HAP-1 (cell line): ENCODE results near the gene PCDHGA1.
A peak's percentile ranks its signal among the peaks of the same experiment; 100 is the strongest.

Source experiments
- DNase-seq, 2 experiments: peaks; one replicate each; pipeline ENCODE4 v3.0.0-alpha.2; 2016 to 2020; ENCODE audit warnings: low spot score in 2 of 2
- H3K27me3 ChIP-seq: fragments of 250-450 bp; sonication (Bioruptor Pico); 2 replicates; pipeline ENCODE4 v1.5.1; 2020; ENCODE audit warnings: low read depth, mild to moderate bottlenecking, moderate library complexity
- H3K36me3 ChIP-seq: fragments of 250-450 bp; sonication (Bioruptor Pico); replicated peaks from 2 replicates; pipeline ENCODE4 v1.5.1; 2020; ENCODE audit warnings: mild to moderate bottlenecking
- H3K4me1 ChIP-seq: fragments of 250-450 bp; sonication (Bioruptor Pico); 2 replicates; pipeline ENCODE4 v1.5.1; 2020; ENCODE audit warnings: mild to moderate bottlenecking
- H3K4me3 ChIP-seq: fragments of 250-450 bp; sonication (Bioruptor Pico); 2 replicates; pipeline ENCODE4 v1.5.1; 2020; ENCODE audit warnings: mild to moderate bottlenecking, moderate library complexity
- H3K9me3 ChIP-seq: fragments of 250-450 bp; sonication (Bioruptor Pico); 2 replicates; pipeline ENCODE4 v1.5.1; 2020; ENCODE audit warnings: mild to moderate bottlenecking, moderate library complexity
- in situ Hi-C: fragments of 300-500 bp; cut with MboI; formaldehyde crosslinking; loops from 3 replicates; pipeline ENCODE4 v1.14.3; 2020; ENCODE audit warnings: low sequenced_read_pairs, inconsistent platforms, mixed read lengths

PCDHGA1 gene

DNA sequence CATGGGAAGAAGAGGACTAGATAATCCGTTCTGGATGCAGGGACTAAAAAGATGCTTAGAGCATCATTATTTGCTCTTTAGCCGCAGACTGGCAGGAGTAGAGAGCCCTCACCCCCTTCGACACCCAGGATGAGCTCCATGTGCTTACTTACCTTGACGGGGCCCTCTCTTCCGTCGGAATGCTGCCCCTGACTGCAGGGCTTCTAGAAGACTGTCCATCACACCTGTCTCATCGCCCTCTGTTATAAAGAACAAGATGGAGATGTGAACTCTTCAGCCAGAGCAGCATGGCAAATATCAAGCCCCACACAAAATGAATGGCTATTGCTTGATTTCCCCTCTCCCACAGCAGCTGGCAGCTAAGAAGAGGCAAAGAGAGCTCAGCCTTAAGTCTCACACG lies 193.7 kb downstream of the PCDHGA1 start:
- no peak for DNase-seq
- in situ Hi-C loops, result loop anchor here (10.0 kb wide), 1 partner anchor 109 kb away; the partner anchor contains the start of genes PCDHGA10 and PCDHGB7
- H3K4me1 ChIP-seq, result peaks cover 18% of the 10 kb centered on the region
- H3K36me3 ChIP-seq, result peaks cover 63% of the 10 kb centered on the region
- H3K4me3 ChIP-seq, result no peak overlapping the region
- H3K27me3 ChIP-seq, result no peaks in the 10 kb centered on the region
- no peaks in the 10 kb centered on the region for H3K9me3 ChIP-seq

DNA sequence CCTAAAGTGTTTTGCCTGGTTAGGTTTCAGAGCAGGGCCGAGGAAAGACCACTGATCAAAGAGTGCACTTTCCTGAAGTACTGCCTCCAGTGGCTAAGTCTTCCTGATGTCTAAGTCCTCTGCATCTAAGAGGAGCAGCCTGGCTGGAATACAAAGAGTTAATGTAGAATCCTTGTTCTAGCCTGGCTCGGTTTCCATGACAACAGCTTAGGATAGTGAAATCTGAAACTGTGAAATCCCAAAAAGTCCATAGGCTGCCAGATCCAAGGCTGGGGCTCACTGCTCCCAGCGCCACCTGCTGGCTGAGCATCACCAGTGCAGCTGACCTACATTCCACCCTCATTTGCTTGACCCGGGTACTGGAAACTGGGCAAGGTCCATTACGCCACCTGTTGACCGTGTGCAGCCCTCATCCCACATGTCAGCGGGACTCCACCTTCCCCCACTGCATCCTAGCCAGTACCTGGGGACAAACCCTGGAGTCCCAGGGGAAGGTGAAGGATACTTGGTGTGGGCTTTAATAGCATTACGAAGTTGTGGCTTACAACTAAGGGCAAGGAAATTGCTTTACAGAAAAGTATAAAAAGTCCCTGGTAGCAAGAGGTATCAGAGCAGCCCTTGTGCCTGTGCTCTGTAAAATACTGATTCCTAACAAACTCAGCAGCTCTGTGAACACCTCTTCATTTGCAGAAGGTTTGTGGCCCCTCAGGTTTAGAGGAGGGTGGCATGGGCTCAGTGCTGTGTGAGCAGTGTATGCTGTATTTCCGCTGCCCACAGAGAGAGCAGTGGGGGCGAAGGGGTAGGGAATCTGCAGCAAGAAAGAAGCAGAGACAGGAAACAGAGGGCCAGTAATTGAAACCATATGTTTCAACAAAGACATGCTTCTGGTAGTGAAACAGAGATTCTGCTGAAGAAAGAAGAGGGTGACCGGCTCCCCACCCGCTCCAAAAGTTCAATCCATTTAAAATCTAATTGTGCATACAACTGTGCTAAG lies 194.6 kb downstream of the PCDHGA1 start:
- no peaks in the 10 kb centered on the region for H3K27me3 ChIP-seq
- DNase-seq, result peak; percentile 88 to 94
- peaks cover 54% of the 10 kb centered on the region for H3K36me3 ChIP-seq
- H3K4me1 ChIP-seq, result peaks cover 18% of the 10 kb centered on the region
- in situ Hi-C loops, result loop anchor here (10.0 kb wide), 1 partner anchor 110 kb away; the partner anchor contains the start of genes PCDHGA10 and PCDHGB7
- no peaks in the 10 kb centered on the region for H3K9me3 ChIP-seq
- H3K4me3 ChIP-seq, result no peak overlapping the region

DNA sequence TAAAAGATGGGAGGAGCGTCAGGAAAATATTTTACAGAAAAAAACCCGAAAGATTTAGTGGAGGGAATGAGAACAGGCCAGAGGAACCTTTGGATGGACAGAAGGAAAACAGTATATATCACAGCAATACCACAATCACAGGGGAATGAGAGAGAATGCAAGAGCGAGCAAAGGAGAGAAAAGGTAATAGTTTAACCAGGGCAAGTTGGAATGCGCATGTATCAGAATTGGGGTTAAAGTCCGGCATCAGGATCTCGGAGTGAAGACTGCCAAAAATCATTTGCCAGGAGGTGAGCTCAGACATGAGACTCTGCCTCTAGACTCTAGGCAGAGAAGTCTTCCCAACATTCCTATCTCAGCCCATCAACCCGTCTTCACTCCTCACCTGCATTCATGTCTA lies 195.3 kb downstream of the PCDHGA1 start:
- H3K36me3 ChIP-seq, result peaks cover 46% of the 10 kb centered on the region
- H3K4me3 ChIP-seq, result no peak overlapping the region
- H3K4me1 ChIP-seq, result peaks cover 16% of the 10 kb centered on the region
- no peaks in the 10 kb centered on the region for H3K27me3 ChIP-seq
- no peak for DNase-seq
- in situ Hi-C loops, result loop anchor here (10.0 kb wide), 1 partner anchor 111 kb away; the partner anchor contains the start of genes PCDHGA10 and PCDHGB7
- no peaks in the 10 kb centered on the region for H3K9me3 ChIP-seq

DNA sequence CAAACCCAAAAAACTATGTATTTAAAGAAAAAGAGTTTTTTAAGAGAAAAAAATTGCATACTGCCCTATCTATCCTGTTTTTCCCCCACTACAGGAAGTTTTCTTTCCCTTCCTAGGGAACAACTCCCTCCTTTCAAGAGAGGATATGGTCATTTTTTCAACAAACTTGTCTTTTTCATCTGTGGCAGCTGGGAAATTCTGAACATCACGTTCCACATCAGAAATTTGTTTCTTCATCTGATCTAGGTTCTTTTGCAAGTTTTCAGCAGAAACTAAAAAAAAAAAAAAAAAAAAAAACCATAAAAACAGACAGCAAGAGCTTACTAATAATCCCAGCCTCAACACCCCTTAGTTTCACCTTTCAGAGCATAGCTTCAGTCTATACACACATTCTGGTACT lies 197.1 kb downstream of the PCDHGA1 start:
- DNase-seq, result no peak
- H3K9me3 ChIP-seq, result no peaks in the 10 kb centered on the region
- H3K27me3 ChIP-seq, result no peaks in the 10 kb centered on the region
- H3K4me3 ChIP-seq, result no peak overlapping the region
- in situ Hi-C loops, result loop anchor here (10.0 kb wide), 1 partner anchor 113 kb away; the partner anchor contains the start of genes PCDHGA10 and PCDHGB7
- H3K36me3 ChIP-seq, result peaks cover 48% of the 10 kb centered on the region
- H3K4me1 ChIP-seq, result peaks cover 3% of the 10 kb centered on the region

DNA sequence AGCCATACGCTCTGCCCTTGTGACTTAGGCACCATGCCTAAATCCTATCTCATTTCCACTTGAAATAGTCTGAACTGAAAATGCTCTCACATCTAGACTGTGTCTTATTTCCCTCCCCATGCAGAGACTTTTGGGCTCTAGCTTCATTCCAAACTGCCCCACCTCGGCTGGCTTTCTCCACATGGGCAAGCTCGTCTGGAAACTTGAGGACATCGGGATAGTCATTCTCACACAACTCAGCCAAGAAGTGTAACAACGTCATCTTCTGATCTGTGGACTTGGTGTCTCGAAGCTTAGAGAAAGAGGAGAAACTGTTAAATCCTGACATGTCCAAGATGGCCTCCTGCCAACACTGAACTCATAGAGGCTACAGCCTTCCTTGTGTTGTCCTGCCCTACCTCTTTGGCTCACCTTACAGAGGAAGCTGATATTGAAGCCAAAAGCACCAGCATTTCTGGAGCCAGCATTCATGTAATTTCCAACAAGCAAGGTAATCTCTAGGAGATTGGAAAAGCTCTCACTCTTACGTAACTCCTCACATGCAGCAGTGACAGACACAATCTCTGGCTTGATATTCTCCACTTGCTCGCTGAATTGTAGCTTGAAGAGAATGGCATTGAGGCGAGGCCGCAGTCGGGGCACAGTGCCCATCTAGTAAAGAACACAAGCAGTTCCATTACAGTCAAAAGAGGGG lies 198.1 kb downstream of the PCDHGA1 start:
- H3K4me3 ChIP-seq, result no peak overlapping the region
- in situ Hi-C loops, result loop anchor here (10.0 kb wide), 1 partner anchor 114 kb away; the partner anchor contains the start of genes PCDHGA10 and PCDHGB7
- no peak for DNase-seq
- peaks cover 49% of the 10 kb centered on the region for H3K36me3 ChIP-seq
- no peaks in the 10 kb centered on the region for H3K9me3 ChIP-seq
- H3K4me1 ChIP-seq, result peaks cover 3% of the 10 kb centered on the region
- H3K27me3 ChIP-seq, result no peaks in the 10 kb centered on the region

DNA sequence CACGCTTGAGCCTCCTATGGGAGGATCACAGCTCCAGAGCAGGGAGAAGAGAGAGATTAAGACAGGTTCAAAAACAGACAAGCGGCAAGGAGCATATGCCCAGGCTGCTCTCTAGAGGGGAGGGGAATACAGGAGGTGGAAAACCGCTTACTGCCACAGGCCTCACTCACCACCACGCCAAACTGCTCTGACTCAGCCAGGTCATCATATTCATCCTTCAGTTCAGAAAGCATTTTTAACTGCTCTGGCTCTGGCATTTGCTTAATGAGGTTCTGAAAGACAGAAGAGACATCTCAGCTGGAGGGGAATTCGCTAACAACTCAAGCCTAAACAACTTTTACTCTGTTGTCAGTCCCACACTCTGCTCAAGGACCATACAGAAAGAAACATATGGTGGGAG lies 198.7 kb downstream of the PCDHGA1 start:
- DNase-seq, result no peak
- Histone ChIP-seq H3K27me3 (no peaks in the 10 kb centered on the region), H3K4me1 (peaks cover 3% of the 10 kb centered on the region), H3K4me3 (no peak overlapping the region), H3K36me3 (peaks cover 46% of the 10 kb centered on the region), H3K9me3 (no peaks in the 10 kb centered on the region)
- in situ Hi-C loops, result loop anchor here (10.0 kb wide), 1 partner anchor 114 kb away; the partner anchor contains the start of genes PCDHGA10 and PCDHGB7

DNA sequence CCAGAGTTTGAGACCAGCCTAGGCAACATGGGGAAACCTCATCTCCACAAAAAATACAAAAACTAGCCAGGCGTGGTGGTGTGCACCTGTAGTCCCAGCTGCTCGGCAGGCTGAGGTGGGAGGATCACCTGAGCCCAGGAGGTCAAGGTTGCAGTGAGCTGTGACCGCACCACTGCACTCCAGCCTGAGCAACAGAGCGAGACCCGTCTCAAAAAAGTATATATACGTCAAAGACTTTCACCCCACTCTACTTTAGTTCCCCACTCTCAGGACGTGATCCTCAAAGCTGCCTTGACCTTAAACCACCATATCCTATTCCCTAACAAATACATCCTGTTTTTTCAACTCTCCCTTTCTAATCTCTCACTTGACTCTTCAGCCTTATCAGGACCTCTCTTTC lies 199.6 kb downstream of the PCDHGA1 start:
- in situ Hi-C loops, result loop anchor here (10.0 kb wide), 1 partner anchor 115 kb away; the partner anchor contains the start of genes PCDHGA10 and PCDHGB7
- DNase-seq, result no peak
- H3K36me3 ChIP-seq, result peaks cover 49% of the 10 kb centered on the region
- H3K4me1 ChIP-seq, result no peaks in the 10 kb centered on the region
- no peaks in the 10 kb centered on the region for H3K27me3 ChIP-seq
- no peak overlapping the region for H3K4me3 ChIP-seq
- H3K9me3 ChIP-seq, result no peaks in the 10 kb centered on the region

DNA sequence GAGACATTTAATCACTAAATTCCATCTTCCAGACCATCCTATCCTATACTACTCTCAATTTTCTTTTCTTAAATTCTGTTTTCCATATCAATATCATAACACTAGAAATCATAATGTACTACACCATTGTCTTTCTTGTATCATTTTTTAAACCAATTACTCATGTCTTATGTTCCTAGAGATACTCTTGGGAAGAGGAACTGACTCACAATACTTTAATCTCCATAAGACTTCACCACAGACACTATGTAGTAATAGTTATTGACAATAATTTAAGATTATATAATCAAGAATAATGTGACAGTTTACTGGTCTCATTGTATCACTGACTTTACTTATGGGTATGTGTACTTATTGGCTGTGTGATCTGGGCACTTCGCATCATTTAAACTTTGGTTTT lies 202.4 kb downstream of the PCDHGA1 start:
- in situ Hi-C loops, result no loop called here
- no peaks in the 10 kb centered on the region for H3K9me3 ChIP-seq
- H3K4me1 ChIP-seq, result no peaks in the 10 kb centered on the region
- no peak for DNase-seq
- peaks cover 44% of the 10 kb centered on the region for H3K36me3 ChIP-seq
- no peak overlapping the region for H3K4me3 ChIP-seq
- H3K27me3 ChIP-seq, result no peaks in the 10 kb centered on the region

DNA sequence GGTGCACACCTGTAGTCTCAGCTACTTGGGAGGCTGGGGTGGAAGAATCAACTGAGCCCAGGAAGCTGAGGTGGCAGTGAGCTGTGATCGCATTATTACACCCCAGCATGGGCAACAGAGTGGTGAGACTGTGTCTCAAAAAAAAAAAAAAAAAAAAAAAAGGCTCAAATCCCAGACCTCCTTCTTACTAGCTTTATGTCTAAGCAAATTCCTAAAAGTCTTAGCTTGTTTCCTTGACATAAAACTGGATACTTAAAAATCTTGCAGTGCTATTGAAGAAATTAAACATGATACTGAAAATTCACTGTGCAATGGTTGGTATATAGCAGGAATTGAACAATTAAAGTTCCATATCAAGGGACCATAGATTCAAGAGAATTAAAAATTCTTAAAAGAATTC lies 203.6 kb downstream of the PCDHGA1 start:
- DNase-seq, result no peak
- in situ Hi-C loops, result no loop called here
- H3K4me3 ChIP-seq, result no peak overlapping the region
- no peaks in the 10 kb centered on the region for H3K27me3 ChIP-seq
- no peaks in the 10 kb centered on the region for H3K9me3 ChIP-seq
- peaks cover 32% of the 10 kb centered on the region for H3K36me3 ChIP-seq
- H3K4me1 ChIP-seq, result no peaks in the 10 kb centered on the region

DNA sequence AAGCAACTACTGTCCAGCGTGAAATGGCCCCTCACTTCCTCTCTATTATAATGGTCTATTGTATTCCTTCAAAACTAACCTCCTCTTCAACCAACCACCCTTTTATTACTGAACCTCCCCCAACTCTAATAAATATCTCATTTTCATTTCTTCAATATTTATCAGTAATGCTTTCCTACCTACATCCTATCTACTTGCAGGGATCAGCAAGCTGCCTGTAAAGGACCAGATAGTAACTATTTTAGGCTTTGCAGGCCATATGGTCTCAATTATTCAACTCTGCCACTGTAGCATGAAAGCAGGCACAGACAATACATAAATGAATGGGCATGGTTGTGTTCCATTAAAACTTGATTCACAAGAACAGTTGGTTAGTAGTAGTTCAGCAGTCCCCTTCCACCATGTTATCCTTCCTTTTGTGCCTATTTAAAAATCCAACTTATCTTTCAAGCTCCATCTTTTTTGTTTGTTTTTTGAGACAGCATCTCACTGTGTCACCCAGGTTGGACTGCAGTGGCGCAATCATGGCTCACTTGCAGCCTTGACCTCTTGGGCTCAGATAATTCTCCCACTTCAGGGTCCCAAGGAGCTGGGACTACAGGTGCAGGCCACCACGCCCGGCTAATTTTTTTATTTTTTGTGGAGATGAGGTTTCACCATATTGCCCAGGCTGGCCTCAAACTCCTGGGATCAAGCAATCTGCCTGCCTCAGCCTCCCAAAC lies 204.3 kb downstream of the PCDHGA1 start:
- Histone ChIP-seq H3K27me3 (no peaks in the 10 kb centered on the region), H3K36me3 (peaks cover 32% of the 10 kb centered on the region), H3K9me3 (no peaks in the 10 kb centered on the region), H3K4me1 (no peaks in the 10 kb centered on the region), H3K4me3 (no peak overlapping the region)
- no peak for DNase-seq
- in situ Hi-C loops, result no loop called here

DNA sequence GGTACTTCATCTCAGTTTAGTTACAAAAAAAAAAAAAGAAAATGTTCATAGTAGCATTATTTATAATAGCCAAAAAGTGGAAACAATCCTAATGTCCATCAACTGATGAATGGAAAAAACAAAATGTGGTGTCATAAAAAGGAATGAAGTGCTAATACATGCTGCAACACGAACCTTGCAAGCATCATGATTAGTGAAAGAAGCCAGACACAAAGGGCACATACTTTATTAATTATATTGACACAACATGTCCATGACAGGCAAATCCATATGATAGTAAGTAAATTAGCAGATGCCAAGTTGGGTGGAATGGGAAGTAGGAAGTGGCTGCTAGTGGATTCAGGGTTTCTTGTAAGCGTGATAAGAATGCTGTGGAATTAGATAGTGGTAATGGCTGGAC lies 212.7 kb downstream of the PCDHGA1 start:
- Histone ChIP-seq H3K36me3 (peaks cover 9% of the 10 kb centered on the region; the same call in 1 of the 2 replicates), H3K9me3 (peaks cover 4% of the 10 kb centered on the region; the same call in 1 of the 2 replicates), H3K27me3 (no peaks in the 10 kb centered on the region), H3K4me3 (no peak overlapping the region), H3K4me1 (no peaks in the 10 kb centered on the region)
- DNase-seq, result no peak
- in situ Hi-C loops, result no loop called here

DNA sequence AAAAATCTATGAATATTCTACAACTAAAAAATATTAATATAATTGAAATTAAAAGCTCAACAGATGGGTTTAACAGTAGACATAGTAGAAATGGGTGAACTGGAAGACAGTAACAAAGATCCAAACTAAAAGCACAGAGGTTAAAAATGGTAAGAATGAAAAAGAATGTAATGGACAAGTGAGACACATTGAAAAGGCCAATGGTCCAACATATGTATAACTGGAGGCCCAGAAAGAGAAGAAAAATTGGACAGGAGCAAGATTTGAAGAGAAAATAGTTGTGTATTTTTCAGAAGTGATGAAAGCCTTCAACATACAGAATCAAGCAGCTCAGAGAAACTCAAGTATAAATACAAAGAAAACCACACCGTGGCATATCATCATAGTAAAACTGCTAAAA lies 217.2 kb downstream of the PCDHGA1 start:
- Histone ChIP-seq H3K4me3 (no peak overlapping the region), H3K4me1 (no peaks in the 10 kb centered on the region), H3K9me3 (peaks cover 4% of the 10 kb centered on the region; the same call in 1 of the 2 replicates), H3K27me3 (no peaks in the 10 kb centered on the region), H3K36me3 (peaks cover 5% of the 10 kb centered on the region; the same call in 1 of the 2 replicates)
- no peak for DNase-seq
- in situ Hi-C loops, result no loop called here

DNA sequence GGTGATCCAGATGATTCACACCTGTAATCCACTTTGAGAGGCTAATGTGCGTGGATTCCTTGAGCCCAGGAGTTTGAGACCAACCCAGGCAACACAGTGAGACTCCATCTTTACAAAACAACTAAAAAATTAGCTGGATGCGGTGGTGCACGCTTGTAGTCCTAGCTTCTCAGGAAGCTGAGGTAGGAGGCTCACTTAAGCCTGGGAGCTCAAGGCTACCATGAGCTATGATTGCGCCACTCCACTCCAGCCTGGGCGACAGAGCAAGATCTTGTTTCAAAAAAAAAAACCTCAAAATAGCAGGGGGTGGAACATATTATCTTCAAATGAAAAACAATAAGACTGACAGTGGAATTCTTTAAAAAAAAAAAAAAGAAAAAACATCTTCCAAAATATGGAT lies 217.6 kb downstream of the PCDHGA1 start:
- no peak for DNase-seq
- H3K9me3 ChIP-seq, result peaks cover 4% of the 10 kb centered on the region; the same call in 1 of the 2 replicates
- no peak overlapping the region for H3K4me3 ChIP-seq
- in situ Hi-C loops, result no loop called here
- H3K4me1 ChIP-seq, result no peaks in the 10 kb centered on the region
- H3K36me3 ChIP-seq, result peaks cover 5% of the 10 kb centered on the region; the same call in 1 of the 2 replicates
- H3K27me3 ChIP-seq, result no peaks in the 10 kb centered on the region
